Cardiac septum (tissue), 1 donor: ENCODE results near the gene FOXP4. TPM values are rescaled to one million over a fixed set of nuclear protein-coding genes. Genes with fewer than 3 reads are reported as not detected.

Experiments
- DNase-seq: peaks from one replicate; pipeline ENCODE4 v3.0.0-alpha.2; 2020; ENCODE audit warnings: low spot score
- intact Hi-C: fragments of 100-400 bp; cut with DNase I; formaldehyde crosslinking; loops from one replicate; pipeline ENCODE4 v1.14.0; 2022
- total RNA-seq: library from RNA; stranded (reverse); fragmentation: NEBNext Ultra II Directional; extraction: Animal tissue kit (Norgen Biotek cat#: 25700); gene quantifications from one replicate; pipeline ENCODE4 v1.2.1, GENCODE V29; 2021
- donor health status: DM: no; HTN: no; CAD: no.

Gene FOXP4
- total RNA-seq, 1 donor from 2014 or later = 20.3 TPM

GRCh38 chr6:41560431-41561192 lies 14.4 kb downstream of the FOXP4 start:
- intact Hi-C loops = no loop called here
- peak; percentile 82 for DNase-seq

GRCh38 chr6:41561416-41561815 lies 15.2 kb downstream of the FOXP4 start:
- intact Hi-C loops = no loop called here
- DNase-seq = no peak

GRCh38 chr6:41561931-41562911 lies 16.0 kb downstream of the FOXP4 start:
- intact Hi-C loops = no loop called here
- DNase-seq = no peak

- intact Hi-C loops = no loop called here
- no peak for DNase-seq
These were observed 17.0 kb downstream of the FOXP4 start for GRCh38 chr6:41563060-41563776.

GRCh38 chr6:41564448-41565142 lies 18.4 kb downstream of the FOXP4 start:
- intact Hi-C loops = no loop called here
- no peak for DNase-seq

GRCh38 chr6:41565701-41566100 lies 19.5 kb downstream of the FOXP4 start:
- DNase-seq = no peak
- intact Hi-C loops = no loop called here

- DNase-seq = no peak
- intact Hi-C loops = no loop called here
These were observed 20.8 kb downstream of the FOXP4 start for GRCh38 chr6:41566961-41567360.

GRCh38 chr6:41567684-41568083 lies 21.5 kb downstream of the FOXP4 start:
- DNase-seq = no peak
- intact Hi-C loops = no loop called here

- intact Hi-C loops = no loop called here
- no peak for DNase-seq
These were observed 22.0 kb downstream of the FOXP4 start for GRCh38 chr6:41568202-41568584.

GRCh38 chr6:41568585-41569384 lies 22.6 kb downstream of the FOXP4 start:
- no peak for DNase-seq
- intact Hi-C loops = no loop called here

GRCh38 chr6:41570259-41570615 lies 24.1 kb downstream of the FOXP4 start:
- no peak for DNase-seq
- intact Hi-C loops = no loop called here

GRCh38 chr6:41571021-41571780 lies 25.0 kb downstream of the FOXP4 start:
- no peak for DNase-seq
- intact Hi-C loops = no loop called here

GRCh38 chr6:41572613-41573012 lies 26.4 kb downstream of the FOXP4 start:
- no peak for DNase-seq
- intact Hi-C loops = no loop called here

- DNase-seq = no peak
- intact Hi-C loops = no loop called here
These were observed 27.1 kb downstream of the FOXP4 start for GRCh38 chr6:41573276-41573675.

GRCh38 chr6:41573985-41574384 lies 27.8 kb downstream of the FOXP4 start:
- intact Hi-C loops = no loop called here
- DNase-seq = no peak

- intact Hi-C loops = no loop called here
- DNase-seq = no peak
These were observed 29.4 kb downstream of the FOXP4 start for GRCh38 chr6:41575598-41575997.

- intact Hi-C loops = no loop called here
- DNase-seq = no peak
These were observed 30.5 kb downstream of the FOXP4 start for GRCh38 chr6:41576667-41577066.
